A204.1 (cell line): Measurements from ENCODE around the gene MRPS14.
"Not testable (repeated sequence)": the region's sequence is repeated elsewhere in the genome, so short reads cannot be mapped to it uniquely, and the experiment has no call there.

Experiments
- FAIRE-seq: peaks from 2 replicates; lab custom pipeline; 2012; peaks lifted over from hg19 to GRCh38; lab: Jason Lieb, UNC

Gene MRPS14

GRCh38 chr1:175023043-175023921 lies at the start of gene MRPS14:
TSS of gene MRPS14 (minus strand) at chr1:175023425. CDS start at chr1:175023408, 17 bp downstream.
- peak; percentile 97 for FAIRE-seq

GRCh38 chr1:175072099-175072951 lies 49.1 kb upstream of the MRPS14 start:
- FAIRE-seq, result no peak

GRCh38 chr1:175071276-175071943 lies 48.2 kb upstream of the MRPS14 start:
- FAIRE-seq, result no peak

- FAIRE-seq, result no peak
Measured at GRCh38 chr1:175070818-175071217, 47.6 kb upstream of the MRPS14 start.

GRCh38 chr1:175067362-175068106 lies 44.3 kb upstream of the MRPS14 start, which contains the start of gene TNN:
TSS of gene TNN (plus strand) at chr1:175067833. CDS start at chr1:175077419, 9,586 bp downstream.
- no peak for FAIRE-seq

GRCh38 chr1:175062858-175063257 lies 39.6 kb upstream of the MRPS14 start:
- FAIRE-seq, result no peak

- no peak for FAIRE-seq
Measured at GRCh38 chr1:175062339-175062738, 39.1 kb upstream of the MRPS14 start.

GRCh38 chr1:175054736-175055135 lies 31.5 kb upstream of the MRPS14 start:
- FAIRE-seq, result no peak

- FAIRE-seq, result no peak
Measured at GRCh38 chr1:175050992-175051391, 27.8 kb upstream of the MRPS14 start.

GRCh38 chr1:175045519-175045918 lies 22.3 kb upstream of the MRPS14 start:
- FAIRE-seq, result no peak

- FAIRE-seq, result no peak
Measured at GRCh38 chr1:175045097-175045496, 21.9 kb upstream of the MRPS14 start.

GRCh38 chr1:175044591-175044990 lies 21.4 kb upstream of the MRPS14 start:
- FAIRE-seq, result not testable (repeated sequence)

GRCh38 chr1:175043824-175044223 lies 20.6 kb upstream of the MRPS14 start:
- no peak for FAIRE-seq

- no peak for FAIRE-seq
Measured at GRCh38 chr1:175042650-175043049, 19.4 kb upstream of the MRPS14 start.

- FAIRE-seq, result no peak
Measured at GRCh38 chr1:175040324-175040879, 17.2 kb upstream of the MRPS14 start.

- FAIRE-seq, result no peak
Measured at GRCh38 chr1:175037416-175037815, 14.2 kb upstream of the MRPS14 start.

- FAIRE-seq, result no peak
Measured at GRCh38 chr1:175036476-175036875, 13.3 kb upstream of the MRPS14 start.

- no peak for FAIRE-seq
Measured at GRCh38 chr1:175035865-175036264, 12.6 kb upstream of the MRPS14 start.

- FAIRE-seq, result no peak
Measured at GRCh38 chr1:175034775-175035174, 11.6 kb upstream of the MRPS14 start.

- FAIRE-seq, result no peak
Measured at GRCh38 chr1:175033953-175034352, 10.7 kb upstream of the MRPS14 start.

- no peak for FAIRE-seq
Measured at GRCh38 chr1:175024773-175025172, 1.5 kb upstream of the MRPS14 start.

- FAIRE-seq, result not testable (repeated sequence)
Measured at GRCh38 chr1:175023922-175024242, 657 bp upstream of the MRPS14 start.
